Measurements from ENCODE around the gene PTPRG. TPM values are rescaled to one million over a fixed set of nuclear protein-coding genes. Genes with fewer than 3 reads are reported as not detected.

PTPRG gene
- total RNA-seq, 2 donors from 2014 or later, result 26.0 to 26.3 TPM

GRCh38 chr3:61807865-61808276 is 246.5 kb downstream of the PTPRG start:
- intact Hi-C loops (cut with DNase I), result no loop called here
- H3K4me1 ChIP-seq, result no peaks in the 10 kb centered on the region

DNA sequence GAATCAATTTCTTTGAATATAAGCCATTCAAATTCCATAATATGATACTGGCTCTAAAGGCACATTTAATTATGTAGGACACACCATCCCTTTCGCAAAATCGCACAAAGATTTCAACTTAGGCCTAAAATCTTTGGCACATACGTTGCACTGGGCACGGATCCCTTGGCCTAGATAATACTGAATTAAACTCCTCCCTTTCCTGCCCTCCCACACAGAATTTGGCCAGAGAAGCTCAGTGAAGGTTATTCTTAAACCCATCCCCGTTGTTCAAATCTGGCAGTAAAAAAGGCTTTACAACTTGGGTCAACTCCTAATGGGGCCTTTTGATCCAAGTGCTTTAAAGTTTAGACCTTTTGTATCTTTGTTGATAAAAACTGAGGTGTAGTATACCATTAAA is 247.2 kb downstream of the PTPRG start:
- no peak overlapping the region for H3K9ac ChIP-seq (ENCODE audit: low read depth in 2 of 2, low read length in 2 of 2)
- DNase-seq, result peak; percentile 58
- H3K27ac ChIP-seq, result peak overlapping the region; percentile 32
- intact Hi-C loops (cut with DNase I), result no loop called here
- no peaks in the 10 kb centered on the region for H3K9me3 ChIP-seq
- TF ChIP-seq CTCF (IDR thresholded peaks at IDR 0.05), result no peak
- H3K27me3 ChIP-seq, result no peaks in the 10 kb centered on the region
- H3K36me3 ChIP-seq, result no peaks in the 10 kb centered on the region
- H3K4me1 ChIP-seq, result no peaks in the 10 kb centered on the region
- H3K4me3 ChIP-seq, result no peak overlapping the region

More at GRCh38 chr3:61807865-61808276, 246.5 kb downstream of the PTPRG start:
- no peak overlapping the region for H3K4me3 ChIP-seq
- H3K27ac ChIP-seq, result no peak overlapping the region
- H3K27me3 ChIP-seq, result no peaks in the 10 kb centered on the region
- TF ChIP-seq CTCF (IDR thresholded peaks at IDR 0.05), result no peak
- no peaks in the 10 kb centered on the region for H3K36me3 ChIP-seq
- no peak overlapping the region for H3K9ac ChIP-seq (ENCODE audit: low read depth in 2 of 2, low read length in 2 of 2)
- no peak for DNase-seq
- H3K9me3 ChIP-seq, result no peaks in the 10 kb centered on the region

- Histone ChIP-seq H3K27ac (peak overlapping the region; percentile 32), H3K9ac (ENCODE audit: low read depth in 2 of 2, low read length in 2 of 2) (no peak overlapping the region), H3K36me3 (no peaks in the 10 kb centered on the region), H3K4me3 (no peak overlapping the region), H3K27me3 (no peaks in the 10 kb centered on the region), H3K4me1 (no peaks in the 10 kb centered on the region), H3K9me3 (no peaks in the 10 kb centered on the region)
- intact Hi-C loops (cut with DNase I), result no loop called here
- no peak for TF ChIP-seq CTCF (IDR thresholded peaks at IDR 0.05)
- no peak for DNase-seq
Observed at GRCh38 chr3:61808999-61809398, 247.6 kb downstream of the PTPRG start.

DNA sequence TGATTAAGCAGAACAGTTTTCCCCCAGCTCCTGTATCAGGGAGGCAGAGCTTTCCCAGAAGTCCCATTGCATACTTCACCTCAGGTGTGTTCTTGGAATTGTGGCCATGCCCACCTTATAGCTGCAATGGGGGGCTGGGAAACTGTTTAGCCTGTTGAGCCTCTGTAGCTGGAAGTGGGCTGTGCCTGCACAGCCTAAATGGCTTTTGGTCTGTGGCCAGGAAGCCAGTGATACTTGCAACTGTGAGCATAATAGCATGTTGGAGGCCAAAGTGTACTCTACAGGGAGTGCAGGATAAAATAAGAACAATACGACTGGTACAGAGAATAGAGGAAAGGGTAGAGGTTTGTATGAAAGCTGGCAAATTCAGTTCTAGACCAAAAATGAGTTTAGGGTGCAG is 248.5 kb downstream of the PTPRG start:
- no peaks in the 10 kb centered on the region for H3K9me3 ChIP-seq
- intact Hi-C loops (cut with DNase I), result no loop called here
- H3K9ac ChIP-seq (ENCODE audit: low read depth in 2 of 2, low read length in 2 of 2), result peak overlapping the region in 1 of 2 donors; percentile 41
- H3K4me3 ChIP-seq, result no peak overlapping the region
- no peaks in the 10 kb centered on the region for H3K27me3 ChIP-seq
- TF ChIP-seq CTCF (IDR thresholded peaks at IDR 0.05), result no peak
- H3K36me3 ChIP-seq, result no peaks in the 10 kb centered on the region
- peak overlapping the region; percentile 32 for H3K27ac ChIP-seq
- peak; percentile 77 for DNase-seq
- no peaks in the 10 kb centered on the region for H3K4me1 ChIP-seq

DNA sequence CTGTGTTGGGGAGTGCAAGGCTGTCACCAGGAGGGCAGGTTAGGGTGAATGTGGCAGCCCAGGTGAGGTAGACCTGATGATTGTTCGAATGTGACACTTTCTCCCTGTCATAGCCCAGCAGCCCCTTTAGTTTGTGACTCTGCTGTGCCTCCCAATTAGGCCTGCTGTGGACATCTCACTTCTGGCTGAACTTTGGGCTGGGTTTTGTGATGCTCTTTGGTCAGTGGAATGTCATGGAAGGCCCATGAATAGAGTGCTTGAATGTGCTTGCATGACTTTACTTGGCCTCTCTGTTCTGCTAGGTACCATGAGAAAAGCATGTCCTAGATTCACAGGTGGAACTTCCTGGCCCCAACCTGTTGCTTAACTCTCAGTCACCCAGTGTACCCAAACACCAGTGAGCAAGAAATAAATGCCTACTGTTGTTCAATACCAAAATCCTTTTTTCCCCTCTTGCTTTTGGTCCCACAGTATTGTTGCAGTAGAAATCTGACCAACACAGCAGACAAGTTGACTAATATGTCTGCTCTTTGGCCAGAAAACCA is 249.7 kb downstream of the PTPRG start:
- H3K9me3 ChIP-seq, result no peaks in the 10 kb centered on the region
- intact Hi-C loops (cut with DNase I), result no loop called here
- TF ChIP-seq CTCF (IDR thresholded peaks at IDR 0.05), result no peak
- H3K36me3 ChIP-seq, result no peaks in the 10 kb centered on the region
- H3K4me1 ChIP-seq, result no peaks in the 10 kb centered on the region
- H3K27ac ChIP-seq, result no peak overlapping the region
- H3K27me3 ChIP-seq, result no peaks in the 10 kb centered on the region
- no peak for DNase-seq
- H3K9ac ChIP-seq (ENCODE audit: low read depth in 2 of 2, low read length in 2 of 2), result no peak overlapping the region
- H3K4me3 ChIP-seq, result no peak overlapping the region
